Measurements from ENCODE around the gene SNRPB.

The SNRPB gene

GRCh38 chr20:2473516-2473915, 2.9 kb upstream of the SNRPB start:
- no peak for DNase-seq

GRCh38 chr20:2469991-2470422, 582 bp downstream of the SNRPB start:
- DNase-seq: peak; percentile 32 to 50

GRCh38 chr20:2468581-2469407, 1.8 kb downstream of the SNRPB start:
- DNase-seq: no peak

- no peak for DNase-seq
Observed at GRCh38 chr20:2467412-2467811, 3.2 kb downstream of the SNRPB start.

DNA sequence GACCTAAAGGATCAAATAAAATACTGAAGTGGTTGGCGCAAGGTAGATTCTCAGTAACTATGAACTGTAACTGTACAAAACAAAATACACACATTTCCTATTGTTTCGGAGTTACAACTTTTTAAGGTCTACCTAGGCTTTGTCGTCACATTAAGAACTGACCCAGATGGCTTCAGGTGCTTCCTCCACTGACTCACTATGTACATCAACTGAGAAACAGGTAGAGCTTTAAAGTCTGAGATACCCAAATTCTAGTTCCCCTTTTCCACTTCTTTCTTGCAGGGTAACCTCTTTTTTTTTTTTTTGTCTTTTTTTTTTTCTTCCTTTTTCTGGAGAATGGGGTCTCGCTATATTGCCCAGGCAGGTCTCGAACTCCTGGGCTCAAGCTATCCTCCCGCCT, 5.5 kb downstream of the SNRPB start:
- no peak for DNase-seq

- no peak for DNase-seq
Observed at GRCh38 chr20:2463616-2464365, 6.8 kb downstream of the SNRPB start.

DNA sequence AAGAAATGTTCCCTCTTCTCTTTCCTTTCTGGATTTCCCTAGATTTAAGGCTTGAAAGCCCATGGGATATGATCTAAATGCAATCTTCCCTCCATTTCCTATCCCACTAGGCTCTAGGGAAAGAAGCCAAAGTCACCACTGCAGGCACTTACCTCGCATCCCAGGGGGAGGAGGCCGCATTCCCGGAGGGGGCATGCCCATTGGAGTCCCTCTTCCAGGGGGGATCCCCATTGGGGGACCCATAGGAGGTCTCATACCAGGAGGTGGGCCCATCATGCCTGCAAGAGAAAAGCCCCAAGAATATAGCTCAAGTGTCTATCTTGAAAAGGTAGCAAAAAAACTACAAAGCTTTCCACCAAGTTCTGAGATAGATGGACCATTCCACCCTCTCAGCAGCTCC, 8.1 kb downstream of the SNRPB start:
- DNase-seq: no peak

GRCh38 chr20:2460752-2461424, 9.7 kb downstream of the SNRPB start:
- DNase-seq: no peak

GRCh38 chr20:2459981-2460751, 10.4 kb downstream of the SNRPB start:
- no peak for DNase-seq

- DNase-seq: no peak
Observed at GRCh38 chr20:2458919-2459499, 11.6 kb downstream of the SNRPB start.

GRCh38 chr20:2455771-2456497, 14.7 kb downstream of the SNRPB start:
- DNase-seq: no peak

DNA sequence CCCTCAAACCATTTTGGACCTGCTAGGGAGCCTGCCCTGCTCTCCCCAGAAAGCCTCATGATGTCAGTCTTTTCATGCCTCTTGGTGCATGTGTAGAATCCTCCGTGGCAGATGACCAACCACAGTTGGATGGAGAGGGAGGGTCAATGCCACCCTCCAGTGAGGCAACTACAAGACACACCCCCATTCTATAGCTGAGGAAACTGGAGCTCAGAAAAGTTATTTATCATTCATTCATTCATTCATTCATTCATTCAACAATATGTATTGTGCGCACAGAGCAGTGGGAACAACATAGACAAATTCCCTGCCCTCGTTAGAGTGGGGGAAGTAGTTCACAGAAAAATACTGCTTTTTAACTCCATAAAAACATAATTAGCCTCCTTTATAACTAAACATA, 16.8 kb downstream of the SNRPB start:
- DNase-seq: no peak

DNA sequence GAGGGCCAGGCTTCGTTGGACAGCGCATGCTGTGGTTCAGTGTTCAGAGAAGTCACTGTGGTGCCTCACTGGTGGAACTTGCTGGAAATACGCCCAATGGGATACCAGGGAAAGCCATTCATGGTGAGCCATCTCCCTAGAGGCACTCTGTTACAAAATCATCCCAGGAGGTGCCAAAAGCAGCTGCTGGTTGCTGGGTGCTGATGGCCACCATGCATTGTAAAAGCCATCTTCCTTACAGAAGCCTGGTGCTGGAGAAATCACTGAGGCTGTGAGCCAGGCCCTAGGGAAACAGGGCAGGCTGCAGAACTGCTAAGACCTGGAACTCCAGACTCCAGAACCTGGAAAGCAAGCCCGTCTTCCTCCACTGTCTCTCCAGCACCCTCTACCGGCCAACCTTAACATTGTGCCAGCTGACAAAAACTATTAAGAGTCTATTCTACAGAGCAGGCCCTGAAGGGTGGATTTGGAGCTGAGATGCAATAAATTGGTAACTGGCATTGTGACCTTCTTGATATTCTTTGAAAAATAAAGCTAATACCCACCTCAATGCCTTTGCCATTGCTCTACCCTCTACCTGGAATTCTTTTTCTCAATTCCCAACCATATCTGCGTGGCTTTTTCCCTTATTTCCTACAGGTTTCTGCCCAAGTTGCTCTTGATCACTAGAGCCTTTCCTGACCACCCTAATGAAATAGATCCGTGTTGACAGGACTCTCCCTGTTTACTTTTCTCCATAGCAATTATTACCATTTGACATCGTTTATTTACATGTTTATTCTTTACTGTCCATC, 18.5 kb downstream of the SNRPB start:
- peak; percentile 72 to 74 for DNase-seq

DNA sequence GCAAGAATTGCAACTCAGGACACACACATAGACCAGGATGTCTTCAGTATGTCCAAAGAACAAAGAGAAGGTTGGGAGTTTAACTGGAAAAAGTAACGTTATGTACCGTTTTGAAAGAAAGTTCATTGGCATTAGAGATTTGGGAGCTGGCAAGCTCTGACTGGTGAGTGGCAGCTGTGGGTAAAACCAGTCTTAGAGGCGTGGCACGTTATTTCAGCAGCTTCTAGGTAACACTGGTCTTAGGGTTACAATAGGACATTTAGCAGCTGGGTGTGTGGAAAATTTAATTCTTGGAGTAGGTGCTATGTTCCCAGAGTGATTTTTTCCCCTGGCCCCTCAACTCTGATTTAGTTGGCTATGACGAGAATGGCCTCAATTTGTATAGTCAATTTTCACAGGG, 19.2 kb downstream of the SNRPB start:
- DNase-seq: no peak

DNA sequence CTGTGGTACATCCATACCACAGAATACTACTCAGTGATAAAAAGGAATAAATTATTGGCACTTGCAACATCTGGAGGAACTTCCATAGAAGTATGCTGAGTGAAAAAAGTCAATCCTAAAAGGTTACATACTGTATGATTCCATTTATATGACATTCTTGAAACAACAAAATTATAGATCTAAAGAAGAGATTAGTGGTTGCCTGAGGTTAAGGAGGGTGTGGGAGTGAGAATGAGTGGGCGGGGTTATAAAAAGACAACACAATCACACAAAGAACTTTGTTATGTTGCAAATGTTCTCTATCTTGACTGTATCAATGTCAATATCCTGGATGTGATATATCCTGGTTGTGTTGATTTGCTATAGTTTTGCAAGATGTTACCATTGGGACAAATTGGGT, 21.2 kb downstream of the SNRPB start:
- DNase-seq: no peak

DNA sequence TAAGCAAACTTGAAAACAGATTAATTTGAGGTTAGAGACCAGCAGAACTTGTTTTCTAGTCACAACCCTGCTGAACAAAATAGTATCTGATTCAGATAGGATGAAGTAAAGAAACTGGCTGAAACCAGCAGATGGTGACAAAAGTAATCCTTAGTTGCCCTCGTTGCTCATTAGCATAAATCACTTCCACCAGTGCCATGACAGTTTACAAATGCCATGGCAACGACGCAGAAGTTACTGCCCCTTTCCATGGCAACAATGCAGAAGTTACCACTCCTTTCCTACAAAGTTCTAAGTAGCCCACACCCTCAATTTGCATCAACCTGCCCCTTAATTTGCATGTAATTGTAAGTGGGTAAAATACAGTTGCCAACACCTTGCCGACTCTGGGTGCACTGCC, 23.7 kb downstream of the SNRPB start:
- DNase-seq: no peak

DNA sequence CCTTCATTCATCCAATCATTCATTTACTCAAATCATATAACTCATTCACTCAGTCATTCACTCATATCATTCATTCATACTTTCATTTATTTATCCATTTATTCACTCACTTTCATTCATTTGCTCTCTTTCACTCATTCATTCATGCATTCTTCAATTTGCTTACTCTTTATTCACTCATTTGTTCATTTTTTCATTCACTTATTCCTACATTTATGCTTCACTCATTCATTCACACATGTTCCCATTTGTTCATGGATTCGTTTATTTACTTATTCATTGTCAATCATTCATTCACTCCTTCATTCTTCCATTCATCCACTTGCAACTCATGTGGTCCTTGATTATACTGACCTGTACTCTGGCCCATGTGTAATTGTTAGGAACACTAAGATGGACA, 39.4 kb downstream of the SNRPB start:
- no peak for DNase-seq

- DNase-seq: no peak
Observed at GRCh38 chr20:2430538-2430937, 40.1 kb downstream of the SNRPB start.

DNA sequence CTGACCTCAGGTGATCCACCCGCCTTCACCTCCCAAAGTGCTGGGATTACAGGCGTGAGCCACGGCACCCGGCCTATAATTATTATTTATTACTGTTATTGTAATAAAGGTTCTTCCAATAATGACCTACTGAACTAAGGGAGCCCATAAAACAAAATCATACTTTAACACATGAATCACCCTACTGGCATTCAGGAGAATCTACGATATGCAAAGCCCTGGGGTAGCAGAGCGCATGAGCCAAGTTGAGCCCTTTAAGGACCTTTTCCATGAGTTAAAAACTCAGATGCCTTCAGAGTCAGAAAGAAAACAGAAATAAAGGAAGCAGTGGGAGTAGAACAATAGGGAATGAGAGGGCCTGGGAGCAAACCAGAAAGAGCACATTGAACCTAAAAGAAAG, 41.5 kb downstream of the SNRPB start:
- no peak for DNase-seq

- no peak for DNase-seq
Observed at GRCh38 chr20:2421247-2421646, 49.3 kb downstream of the SNRPB start.

- no peak for DNase-seq
Observed at GRCh38 chr20:2420510-2420909, 50.1 kb downstream of the SNRPB start.

Measured in stimulated activated CD4-positive, alpha-beta T cell treated with anti-CD3 and anti-CD28 coated beads, Interleukin-2, amount 100 ng/mL, for 48 hours (primary cell).